Posterior cingulate gyrus (tissue), 11 donors: ENCODE data around the gene C11orf16.
"Not testable (repeated sequence)": the region's sequence is repeated elsewhere in the genome, so short reads cannot be mapped to it uniquely, and the experiment has no call there.

Experiments used
- DNase-seq, 10 donors: peaks; one replicate each; pipeline versions ENCODE4 v3.0.0 to v3.0.0-alpha.2; 2020 to 2021; ENCODE audit warnings: mixed read lengths in 3 of 10
- intact Hi-C: fragments of 100-400 bp; cut with DNase I; formaldehyde crosslinking; loops from one replicate; pipeline ENCODE4 v1.15.1; 2023

Gene C11orf16

DNA sequence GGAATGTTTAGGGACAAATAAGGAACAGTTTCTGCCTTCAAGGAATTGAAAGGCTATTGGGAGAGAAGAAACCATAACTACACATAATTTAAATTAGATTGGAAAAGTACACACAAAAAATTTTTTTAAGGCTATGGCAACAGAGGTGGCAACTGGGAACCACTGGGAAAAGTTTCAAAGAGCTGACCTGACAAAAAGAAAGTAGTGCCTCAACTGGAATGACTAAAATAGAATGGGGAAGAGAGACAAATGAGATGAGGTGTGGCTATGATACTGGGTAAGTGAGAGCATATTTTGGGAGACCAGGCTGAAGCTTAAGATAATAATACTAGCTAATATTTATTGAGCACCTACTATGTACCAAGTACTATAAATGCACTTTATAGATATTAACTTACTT, 24.6 kb downstream of the C11orf16 start:
- DNase-seq, result no peak
- intact Hi-C loops, result no loop called here

DNA sequence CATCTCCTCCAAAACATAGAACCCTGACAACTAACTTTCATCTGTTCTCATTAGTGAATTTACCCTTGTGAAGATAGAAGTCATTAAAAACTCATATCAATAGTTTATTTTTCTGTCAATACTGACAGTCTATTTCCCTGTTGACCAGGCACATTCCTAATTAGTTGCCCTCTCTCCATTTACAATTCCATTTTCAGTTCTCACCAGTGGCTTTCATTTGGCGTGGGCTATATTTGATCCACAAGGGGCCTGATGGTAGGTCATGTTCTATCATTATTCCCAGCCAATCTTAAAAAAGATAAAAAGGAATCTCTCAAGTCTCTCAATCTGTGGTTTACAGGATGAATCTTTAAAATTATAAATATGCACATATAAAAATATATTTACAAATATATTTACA, 25.6 kb downstream of the C11orf16 start:
- intact Hi-C loops, result no loop called here
- no peak for DNase-seq

DNA sequence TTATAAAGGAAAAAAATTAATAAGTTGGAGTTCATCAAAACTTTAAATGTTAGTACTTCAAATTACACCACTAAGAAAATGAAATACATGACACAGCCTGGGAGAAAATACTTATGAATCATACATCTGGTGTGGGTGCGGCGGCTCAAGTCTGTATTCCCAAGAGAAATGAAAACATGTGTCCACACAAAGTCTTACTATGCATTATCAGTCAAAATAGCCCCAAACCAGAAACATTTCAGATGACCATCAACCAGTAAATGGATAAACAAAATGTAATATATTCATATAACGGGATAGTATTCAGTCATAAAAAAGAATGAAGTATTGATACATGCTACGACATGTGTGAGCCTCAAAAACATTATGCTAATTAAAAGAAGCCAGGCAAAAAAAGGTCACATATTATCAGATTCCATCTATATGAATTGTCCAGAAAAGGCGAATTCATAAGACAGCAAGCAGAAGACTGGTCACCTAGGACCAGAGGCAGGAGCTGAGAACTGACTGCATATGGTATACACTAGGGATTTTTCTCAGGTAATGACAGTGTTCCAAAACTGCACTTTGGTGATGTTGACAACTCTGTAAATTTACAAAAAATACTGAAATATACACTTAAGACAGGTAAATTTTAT, 27.1 kb downstream of the C11orf16 start:
- DNase-seq, result no peak
- intact Hi-C loops, result no loop called here

DNA sequence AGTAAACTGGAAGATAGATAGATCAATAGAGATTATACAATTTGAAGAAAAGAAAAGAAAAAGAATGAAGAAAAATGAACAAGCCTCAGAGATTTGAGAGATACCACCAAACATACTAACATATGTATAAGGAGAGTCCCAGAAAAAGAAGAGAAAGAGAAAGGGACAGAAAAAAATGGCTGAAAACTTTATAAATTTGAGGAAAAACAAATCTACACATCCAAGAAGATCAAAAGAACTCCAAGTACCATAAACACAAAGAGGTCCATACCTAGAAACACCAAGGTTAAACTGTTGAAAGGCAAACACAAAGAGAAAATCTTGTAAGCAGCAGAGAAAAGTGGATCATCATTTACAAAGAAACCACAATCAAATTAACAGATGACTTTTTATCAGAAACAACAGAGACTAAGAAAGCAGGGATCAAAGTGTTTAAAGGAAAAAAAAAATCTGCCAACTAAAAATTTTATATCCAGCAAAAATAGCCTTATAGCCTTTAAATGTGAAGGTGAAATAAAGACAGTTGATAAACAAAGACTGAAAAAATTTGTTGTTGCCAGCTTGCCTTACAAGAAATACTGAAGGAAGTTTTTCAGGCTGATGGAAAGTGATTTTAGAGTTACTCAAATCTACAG, 33.5 kb downstream of the C11orf16 start:
- intact Hi-C loops, result no loop called here

DNA sequence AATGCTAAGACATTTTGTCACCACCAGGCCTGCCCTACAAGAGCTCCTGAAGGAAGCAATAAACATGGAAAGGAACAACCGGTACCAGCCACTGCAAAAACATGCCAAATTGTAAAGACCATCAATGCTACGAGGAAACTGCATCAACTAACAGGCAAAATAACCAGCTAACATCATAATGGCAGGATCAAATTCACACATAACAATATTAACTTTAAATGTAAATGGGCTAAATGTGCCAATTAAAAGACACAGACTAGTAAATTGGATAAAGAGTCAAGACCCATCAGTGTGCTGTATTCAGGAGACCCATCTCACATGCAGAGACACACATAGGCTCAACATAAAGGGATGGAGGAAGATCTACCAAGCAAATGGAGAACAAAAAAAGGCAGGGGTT, 41.6 kb downstream of the C11orf16 start:
- DNase-seq, intact Hi-C loops: not testable (repeated sequence)

More for the DNA sequence above, 33.5 kb downstream of the C11orf16 start:
- no peak for DNase-seq

DNA sequence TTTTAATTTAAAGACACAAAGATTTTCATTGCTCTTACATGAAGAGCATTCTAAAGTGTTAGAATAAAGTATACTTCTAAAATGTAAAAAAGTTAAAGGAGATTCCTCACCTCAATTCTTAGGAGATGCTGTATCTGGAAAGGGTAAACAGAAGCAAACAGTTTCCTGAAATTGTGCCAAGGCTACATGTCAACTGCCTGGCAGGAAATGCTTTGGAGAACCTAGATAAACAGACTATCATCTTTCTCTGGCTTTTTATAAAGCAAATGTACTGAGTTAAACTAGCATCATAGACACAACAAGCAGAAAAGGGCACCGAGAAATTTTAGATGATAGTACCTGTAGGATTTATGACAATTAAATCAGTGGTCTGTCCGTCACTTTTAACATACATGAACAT, 46.4 kb downstream of the C11orf16 start:
- intact Hi-C loops, result no loop called here
- no peak for DNase-seq

DNA sequence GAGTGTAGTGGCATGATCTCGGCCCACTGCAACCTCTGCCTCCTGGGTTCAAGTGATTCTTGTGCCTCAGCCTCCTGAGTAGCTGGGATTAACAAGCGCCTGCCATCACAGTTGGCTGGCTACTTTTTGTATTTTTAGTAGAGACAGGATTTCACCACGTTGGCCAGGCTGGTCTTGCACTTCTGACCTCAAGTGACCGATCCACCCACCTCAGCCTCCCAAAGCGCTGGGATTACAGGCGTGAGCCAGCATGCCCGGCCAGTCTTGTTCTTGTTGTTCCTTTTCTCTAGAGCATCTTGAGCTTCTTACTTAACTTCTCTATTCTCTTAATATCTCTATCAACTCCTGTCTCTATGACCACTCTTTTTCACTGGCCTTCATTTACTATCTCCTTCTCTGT, 51.2 kb downstream of the C11orf16 start:
- intact Hi-C loops, DNase-seq: not testable (repeated sequence)

DNA sequence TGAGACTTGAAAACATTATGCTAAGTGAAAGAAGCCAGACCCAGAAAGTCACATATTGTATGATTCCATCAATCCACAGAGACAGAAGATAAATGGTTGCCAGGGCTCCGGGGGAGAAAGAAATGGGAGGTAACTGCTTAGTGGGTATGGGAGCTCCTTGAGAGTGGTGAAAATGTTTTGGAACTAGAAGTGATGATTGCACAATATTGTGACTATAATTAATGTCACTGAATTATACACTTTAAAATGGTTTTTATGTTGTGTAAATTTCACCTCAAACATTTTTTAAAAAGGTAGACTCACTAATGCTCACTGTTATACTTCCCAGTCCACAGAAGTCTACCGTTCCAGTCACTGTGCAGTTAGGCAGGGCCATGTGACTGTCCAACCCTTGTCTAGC, 54.0 kb downstream of the C11orf16 start:
- no peak for DNase-seq
- intact Hi-C loops, result no loop called here

DNA sequence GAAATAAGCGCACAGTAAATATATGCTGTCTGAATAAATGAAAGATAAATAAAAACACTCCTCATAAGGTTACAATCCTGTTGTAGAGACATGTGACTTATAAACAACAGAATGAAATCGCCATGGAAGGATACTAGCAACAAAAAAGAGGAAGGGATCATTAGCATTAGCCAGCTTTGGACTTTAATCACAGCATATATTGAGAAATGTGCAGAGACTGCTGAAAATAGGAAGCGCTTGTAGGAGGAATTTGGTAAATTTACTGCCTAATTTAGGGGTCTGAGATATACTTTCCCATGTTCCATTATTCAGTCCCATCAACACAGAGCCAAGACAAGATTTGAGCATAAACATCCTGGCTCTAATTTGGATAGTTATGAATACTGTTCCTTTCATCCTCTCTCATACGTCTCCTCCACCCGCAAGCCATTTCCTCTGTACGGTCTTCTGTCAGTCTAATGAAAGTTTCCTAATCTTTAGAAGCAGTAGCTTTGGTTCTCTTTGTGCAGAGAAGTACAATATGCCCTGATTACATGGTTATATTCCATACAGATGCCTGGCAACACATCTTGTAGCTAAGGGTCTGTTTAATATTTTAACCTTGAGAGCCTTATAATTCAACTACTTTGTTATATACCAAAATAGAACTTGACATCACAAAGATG, 58.9 kb downstream of the C11orf16 start:
- no peak for DNase-seq
- intact Hi-C loops, result no loop called here

DNA sequence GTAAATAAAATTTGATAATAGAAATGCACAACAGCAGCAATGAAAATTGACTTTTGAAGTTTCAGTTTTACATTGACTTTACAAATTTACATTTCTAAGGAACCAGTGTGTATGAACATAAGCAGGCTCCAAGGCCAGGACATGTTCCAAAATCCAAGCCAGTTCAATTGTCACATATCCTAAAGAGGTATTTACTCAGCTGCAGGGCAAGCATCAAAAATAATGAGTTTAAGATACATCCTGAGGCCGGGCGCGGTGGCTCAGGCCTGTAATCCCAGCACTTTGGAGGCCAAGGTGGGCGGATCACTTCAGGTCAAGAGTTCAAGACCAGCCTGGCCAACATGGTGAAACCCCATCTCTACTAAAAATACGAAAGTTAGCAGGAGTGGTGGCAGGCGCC, 60.8 kb downstream of the C11orf16 start:
- DNase-seq, result peak in 1 of 10 donors; percentile 51

DNA sequence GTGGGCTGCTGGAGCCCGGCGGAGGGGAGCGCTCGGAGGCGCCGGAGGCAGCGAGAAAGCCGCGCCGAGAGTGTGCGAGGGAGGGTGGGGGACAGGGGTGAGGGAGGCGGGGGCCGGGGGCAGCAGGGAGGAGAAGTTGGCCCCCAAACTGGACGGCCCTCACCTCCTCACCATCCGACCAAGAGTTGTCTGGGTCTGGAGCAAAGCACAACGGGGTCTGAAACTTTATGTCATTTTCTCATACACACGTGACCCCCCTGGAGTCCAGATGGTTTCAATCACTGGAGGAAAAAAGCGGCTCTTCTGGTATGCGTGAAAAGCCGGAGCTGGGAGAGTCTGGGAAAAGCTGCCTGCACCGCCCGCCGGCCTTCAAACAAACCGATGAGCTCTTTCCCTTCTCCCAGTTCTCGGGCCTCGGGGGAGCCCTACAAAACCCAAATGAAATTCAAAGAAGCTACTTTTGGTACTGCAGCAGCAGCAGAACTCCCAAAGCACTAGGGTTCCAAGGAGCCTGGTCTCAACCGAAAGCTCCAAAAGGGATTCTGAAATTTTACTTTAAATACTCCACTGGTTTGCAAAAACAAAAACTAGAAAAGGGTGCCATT, 61.5 kb downstream of the C11orf16 start:
- DNase-seq, result peak; percentile 26 to 91 (median 54)
- intact Hi-C loops, result loop anchor here (2.0 kb wide), 1 partner anchor 40 kb away; the partner anchor contains the start of gene AKIP1

More for the DNA sequence above, 60.8 kb downstream of the C11orf16 start:
- intact Hi-C loops, result loop anchor here (2.0 kb wide), 1 partner anchor 39 kb away; the partner anchor contains the start of gene AKIP1

DNA sequence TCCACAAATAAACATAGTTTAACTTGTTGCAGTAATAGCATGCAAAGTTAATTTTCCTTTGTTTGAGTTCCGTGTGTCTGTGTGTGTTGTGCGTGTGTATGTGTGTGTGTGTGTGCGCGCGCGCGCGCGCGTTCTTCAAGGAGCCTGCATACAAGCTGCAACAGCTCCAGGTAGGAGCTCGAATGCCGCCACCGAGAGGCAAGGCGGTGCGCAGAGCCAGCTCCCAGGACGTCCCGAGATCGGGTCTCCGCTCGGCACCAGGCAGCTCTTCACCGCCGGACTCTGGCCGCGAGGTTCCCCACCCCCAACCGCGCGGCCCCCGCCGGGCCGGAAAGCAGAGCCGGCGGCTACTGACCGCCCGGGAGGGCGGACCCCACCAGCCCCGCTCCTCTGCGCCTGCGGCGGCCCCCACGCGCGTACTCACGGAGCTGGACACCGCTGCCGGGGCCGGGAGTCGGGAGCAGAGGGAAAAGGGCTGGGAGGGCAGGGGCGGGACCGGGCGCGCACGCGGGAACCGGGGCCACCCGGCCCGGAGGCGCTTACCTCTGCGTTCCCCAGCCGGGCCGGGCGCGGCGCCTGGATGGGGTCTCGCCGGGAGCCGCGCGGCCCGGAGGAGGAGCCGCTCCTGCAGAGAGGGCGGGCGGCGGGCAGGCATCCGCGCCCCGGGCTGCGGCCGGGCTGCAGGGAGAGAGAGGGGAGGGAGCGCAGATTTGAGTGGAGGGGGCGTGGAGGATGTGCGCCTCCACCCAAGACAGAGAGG, 62.2 kb downstream of the C11orf16 start:
- intact Hi-C loops, result loop anchor here (2.0 kb wide), 1 partner anchor 40 kb away; the partner anchor contains the start of gene AKIP1
- DNase-seq, result peak; percentile 19 to 92 (median 58)
